Tibial nerve (tissue), 4 donors: ENCODE results near the gene CD2AP.

Experiments used
- CTCF ChIP-seq, 5 experiments: fragments of 200-600 bp in 3 of 5; fragments of 450-650 bp in 2 of 5; sonication (generic) in 3 of 5; IDR thresholded peaks; one replicate each; pipeline ENCODE4 v1.5.1; 2016 to 2019; ENCODE audit warnings: antibody characterized with exemption in 5 of 5, mild to moderate bottlenecking in 3 of 5, moderate library complexity in 2 of 5
- EP300 ChIP-seq, 2 donors: sonication (generic); formaldehyde crosslinking; IDR thresholded peaks; one replicate each; pipeline ENCODE4 v1.6.1; 2017; ENCODE audit warnings: antibody characterized with exemption in 2 of 2, mild to moderate bottlenecking in 1 of 2
- POLR2A ChIP-seq, 2 donors: fragments of 450-650 bp; IDR thresholded peaks; one replicate each; pipeline ENCODE4 v1.6.1; 2017; ENCODE audit warnings: antibody characterized with exemption in 2 of 2, mild to moderate bottlenecking in 2 of 2, moderate library complexity in 2 of 2

- TF ChIP-seq CTCF (IDR thresholded peaks at IDR 0.05) (no peak), EP300 (IDR thresholded peaks at IDR 0.05) (no peak), POLR2A (IDR thresholded peaks at IDR 0.05) (no peak)
These were observed 169.1 kb downstream of the CD2AP start for GRCh38 chr6:47646689-47647088.
